ENCODE measurements around the gene TENT5C.

Gene TENT5C

DNA sequence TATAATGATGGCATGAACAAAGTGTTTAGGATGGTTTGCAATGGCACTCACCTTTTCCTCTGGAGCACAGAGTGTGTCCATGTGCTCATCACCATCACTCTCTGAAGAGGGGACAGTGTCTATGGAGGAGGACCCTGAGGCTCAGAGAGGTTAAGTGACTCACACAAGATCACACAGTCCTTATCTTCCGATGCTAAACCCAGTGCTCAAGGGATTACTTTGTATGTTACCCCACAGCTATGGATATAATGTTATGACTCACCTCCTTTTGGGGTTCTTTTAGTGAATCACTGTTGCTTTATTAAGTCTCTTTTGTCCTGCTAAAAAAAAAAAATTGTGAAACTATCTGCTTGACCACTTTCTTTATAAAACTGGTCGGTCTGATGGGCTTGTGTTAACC lies 67.6 kb downstream of the TENT5C start:
- in situ Hi-C loops (cut with MboI; ENCODE audit: low sequenced_read_pairs) = no loop called here

- in situ Hi-C loops (cut with MboI; ENCODE audit: low sequenced_read_pairs) = no loop called here
These were observed 68.9 kb downstream of the TENT5C start for GRCh38 chr1:117674521-117675400.

GRCh38 chr1:117675907-117676430 lies 70.1 kb downstream of the TENT5C start:
- in situ Hi-C loops (cut with MboI; ENCODE audit: low sequenced_read_pairs) = no loop called here

GRCh38 chr1:117676615-117677130 lies 70.8 kb downstream of the TENT5C start:
- in situ Hi-C loops (cut with MboI; ENCODE audit: low sequenced_read_pairs) = no loop called here
